Measurements from ENCODE around the gene PFN1.

The PFN1 gene

GRCh38 chr17:4953451-4953961, 5.2 kb upstream of the PFN1 start:
- H3K36me3 Mint-ChIP-seq, result peaks cover 23% of the 10 kb centered on the region
- no peaks in the 10 kb centered on the region for H3K27me3 Mint-ChIP-seq

DNA sequence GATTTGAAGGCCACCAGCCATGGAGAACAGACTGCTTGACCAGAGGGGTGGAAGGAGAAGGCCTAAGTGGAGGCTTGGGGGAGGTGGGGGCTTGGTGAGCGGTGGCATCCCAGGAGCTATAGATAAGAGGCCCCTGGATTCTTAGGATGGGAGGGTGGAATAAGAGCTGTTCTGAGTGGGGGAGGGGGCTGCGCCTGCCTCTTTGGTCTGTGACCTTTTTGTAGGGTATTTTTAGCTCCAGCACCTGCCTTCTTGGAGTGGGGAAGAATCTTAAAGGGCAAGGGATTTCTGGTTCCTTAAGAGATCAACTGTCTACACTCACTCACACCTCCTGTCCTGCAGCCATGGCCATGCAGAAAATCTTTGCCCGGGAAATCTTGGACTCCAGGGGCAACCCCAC, 3.2 kb upstream of the PFN1 start:
- H3K4me1 Mint-ChIP-seq, result peaks cover 33% of the 10 kb centered on the region
- peak overlapping the region; percentile 87 for H3K4me3 Mint-ChIP-seq
- no peak for ATAC-seq
- H3K9me3 Mint-ChIP-seq, result no peaks in the 10 kb centered on the region
- H3K36me3 Mint-ChIP-seq, result peaks cover 23% of the 10 kb centered on the region
- H3K27ac Mint-ChIP-seq, result peak overlapping the region; percentile 92
- no peaks in the 10 kb centered on the region for H3K27me3 Mint-ChIP-seq

More at GRCh38 chr17:4953451-4953961, 5.2 kb upstream of the PFN1 start:
- no peak overlapping the region for H3K27ac Mint-ChIP-seq
- H3K9me3 Mint-ChIP-seq, result no peaks in the 10 kb centered on the region
- no peak overlapping the region for H3K4me3 Mint-ChIP-seq
- H3K4me1 Mint-ChIP-seq, result peaks cover 31% of the 10 kb centered on the region
- no peak for ATAC-seq

- peak within 1 kb of the TSS; percentile 87 for H3K4me3 Mint-ChIP-seq
- H3K36me3 Mint-ChIP-seq, result peaks cover 22% of the 10 kb centered on the region
- no peaks in the 10 kb centered on the region for H3K9me3 Mint-ChIP-seq
- no peaks in the 10 kb centered on the region for H3K27me3 Mint-ChIP-seq
- peak within 1 kb of the TSS; percentile 92 for H3K27ac Mint-ChIP-seq
- peaks cover 39% of the 10 kb centered on the region for H3K4me1 Mint-ChIP-seq
- no peak for ATAC-seq
Measured at GRCh38 chr17:4950746-4951204, 2.4 kb upstream of the PFN1 start, which contains the start of gene ENO3. Gene ENO3, plus strand, starts transcription at chr17:4951119. Its CDS starts 711 bp downstream, at chr17:4951830.

- Mint-ChIP-seq H3K27ac (peak overlapping the region; percentile 92), H3K4me1 (peaks cover 44% of the 10 kb centered on the region), H3K36me3 (peaks cover 24% of the 10 kb centered on the region), H3K4me3 (peak overlapping the region; percentile 87), H3K27me3 (no peaks in the 10 kb centered on the region), H3K9me3 (no peaks in the 10 kb centered on the region)
- no peak for ATAC-seq
Measured at GRCh38 chr17:4950075-4950745, 1.9 kb upstream of the PFN1 start.

GRCh38 chr17:4949321-4950074, 1.2 kb upstream of the PFN1 start:
- ATAC-seq, result peak; percentile 62
- Mint-ChIP-seq H3K27ac (peak overlapping the region; percentile 92), H3K9me3 (no peaks in the 10 kb centered on the region), H3K36me3 (peaks cover 31% of the 10 kb centered on the region), H3K4me1 (peaks cover 52% of the 10 kb centered on the region), H3K4me3 (peak overlapping the region; percentile 95), H3K27me3 (no peaks in the 10 kb centered on the region)

DNA sequence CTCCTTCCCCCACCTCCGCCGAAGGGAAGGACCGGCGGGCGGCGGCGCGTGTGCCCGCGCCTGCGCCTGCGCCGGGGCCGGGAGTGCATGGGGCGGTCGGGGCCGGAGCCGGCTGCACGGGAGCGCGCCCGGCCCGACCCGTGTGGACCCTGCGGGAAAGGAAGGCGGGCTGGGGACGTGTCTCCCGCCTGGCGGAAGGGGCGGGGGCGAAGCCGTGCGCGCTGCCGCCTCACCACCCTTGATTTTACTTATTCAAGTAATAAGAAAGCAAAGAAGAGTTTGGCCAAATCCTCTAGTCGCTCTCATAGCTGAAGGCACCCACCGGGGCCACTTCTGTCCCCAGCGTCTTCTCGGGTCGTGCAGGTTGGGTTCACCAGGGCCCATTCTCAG, 596 bp upstream of the PFN1 start:
- Mint-ChIP-seq H3K36me3 (peaks cover 37% of the 10 kb centered on the region), H3K27ac (peak overlapping the region; percentile 92), H3K9me3 (no peaks in the 10 kb centered on the region), H3K27me3 (no peaks in the 10 kb centered on the region), H3K4me3 (peak overlapping the region; percentile 95), H3K4me1 (peaks cover 57% of the 10 kb centered on the region)
- peak; percentile 79 for ATAC-seq

- Mint-ChIP-seq H3K36me3 (peaks cover 48% of the 10 kb centered on the region), H3K27ac (peak overlapping the region; percentile 92), H3K4me3 (peak overlapping the region; percentile 95), H3K9me3 (no peaks in the 10 kb centered on the region), H3K27me3 (no peaks in the 10 kb centered on the region), H3K4me1 (peaks cover 71% of the 10 kb centered on the region)
- ATAC-seq, result peak; percentile 37
Measured at GRCh38 chr17:4947411-4948165, 742 bp downstream of the PFN1 start.

DNA sequence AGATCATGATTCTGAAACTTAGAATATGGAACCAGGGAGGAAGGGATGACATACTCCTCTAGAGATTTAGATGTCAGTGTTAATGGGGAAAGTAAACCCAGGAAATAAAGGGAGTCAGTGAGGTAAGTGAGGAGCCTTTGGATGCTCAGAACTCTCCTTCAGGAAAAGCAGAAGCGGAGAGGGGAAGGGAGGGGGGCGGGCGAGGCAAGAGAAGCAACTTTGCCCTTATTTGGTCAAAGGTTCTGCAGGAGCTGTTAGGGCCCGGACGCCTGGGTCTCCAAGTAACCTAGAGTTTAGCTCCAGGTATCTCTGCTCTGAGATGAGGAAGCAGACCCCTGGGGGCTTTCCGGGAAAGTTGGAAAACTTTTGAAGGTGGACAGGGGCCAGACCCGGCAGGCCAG, 1.3 kb downstream of the PFN1 start:
- peaks cover 51% of the 10 kb centered on the region for H3K36me3 Mint-ChIP-seq
- no peak for ATAC-seq

DNA sequence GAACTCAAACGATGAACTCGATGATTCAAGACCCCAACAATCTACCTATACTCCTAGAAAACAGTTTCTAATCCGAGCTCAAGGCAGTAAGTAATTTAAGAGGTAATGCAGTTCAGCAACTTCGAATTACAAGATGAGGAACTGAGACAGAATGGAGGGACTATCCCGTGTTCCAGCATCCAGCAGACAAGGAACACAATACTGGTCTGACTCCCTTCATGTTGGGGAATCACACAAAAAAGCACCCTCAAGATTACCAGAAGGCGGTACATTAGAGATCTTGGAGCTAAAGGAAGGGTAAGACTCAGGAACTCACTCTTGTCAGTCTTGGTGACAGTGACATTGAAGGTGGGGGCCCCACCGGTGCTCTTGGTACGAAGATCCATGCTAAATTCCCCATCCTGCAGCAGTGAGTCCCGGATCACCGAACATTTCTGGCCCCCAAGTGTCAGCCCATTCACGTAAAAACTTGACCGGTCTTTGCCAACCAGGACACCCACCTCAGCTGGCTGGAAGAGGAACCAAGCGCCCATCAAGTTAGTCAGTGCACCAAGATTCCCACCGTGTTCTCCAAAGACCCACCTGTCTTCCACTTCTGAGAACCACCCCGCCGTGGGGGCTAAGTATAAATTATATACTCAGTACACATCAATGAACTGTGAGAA, 1.9 kb downstream of the PFN1 start:
- H3K9me3 Mint-ChIP-seq, result no peaks in the 10 kb centered on the region
- ATAC-seq, result no peak
- H3K36me3 Mint-ChIP-seq, result peaks cover 57% of the 10 kb centered on the region
- peak overlapping the region; percentile 95 for H3K4me3 Mint-ChIP-seq
- H3K4me1 Mint-ChIP-seq, result peaks cover 75% of the 10 kb centered on the region
- peak overlapping the region; percentile 92 for H3K27ac Mint-ChIP-seq
- H3K27me3 Mint-ChIP-seq, result no peaks in the 10 kb centered on the region

More for the DNA sequence above, 1.3 kb downstream of the PFN1 start:
- no peaks in the 10 kb centered on the region for H3K27me3 Mint-ChIP-seq
- peak overlapping the region; percentile 95 for H3K4me3 Mint-ChIP-seq
- H3K4me1 Mint-ChIP-seq, result peaks cover 75% of the 10 kb centered on the region
- no peaks in the 10 kb centered on the region for H3K9me3 Mint-ChIP-seq
- peak overlapping the region; percentile 92 for H3K27ac Mint-ChIP-seq

DNA sequence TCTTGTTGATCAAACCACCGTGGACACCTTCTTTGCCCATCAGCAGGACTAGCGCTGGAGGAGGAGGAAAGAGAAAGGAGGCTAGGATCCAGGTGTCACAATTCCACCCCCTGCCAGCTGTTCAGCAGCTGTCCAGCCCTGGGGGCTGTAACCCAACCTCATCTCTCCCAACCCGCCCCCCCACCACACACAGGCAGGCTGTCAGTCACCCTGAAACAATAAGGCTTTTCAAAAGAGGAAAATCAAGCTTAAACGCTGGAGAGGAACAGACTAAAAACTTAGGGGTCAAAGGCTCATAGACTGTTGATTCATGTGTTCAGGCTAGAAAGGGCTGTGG, 2.4 kb downstream of the PFN1 start:
- Mint-ChIP-seq H3K4me1 (peaks cover 75% of the 10 kb centered on the region), H3K27ac (peak overlapping the region; percentile 92)
- no peak for ATAC-seq

GRCh38 chr17:4945176-4945943, 3.0 kb downstream of the PFN1 start:
- H3K36me3 Mint-ChIP-seq, result peaks cover 66% of the 10 kb centered on the region
- peak; percentile 47 for ATAC-seq
- H3K27ac Mint-ChIP-seq, result peak overlapping the region; percentile 92
- H3K27me3 Mint-ChIP-seq, result no peaks in the 10 kb centered on the region
- peaks cover 71% of the 10 kb centered on the region for H3K4me1 Mint-ChIP-seq
- no peaks in the 10 kb centered on the region for H3K9me3 Mint-ChIP-seq
- H3K4me3 Mint-ChIP-seq, result peak overlapping the region; percentile 95

More for the DNA sequence above, 2.4 kb downstream of the PFN1 start:
- Mint-ChIP-seq H3K4me3 (peak overlapping the region; percentile 95), H3K36me3 (peaks cover 62% of the 10 kb centered on the region), H3K27me3 (no peaks in the 10 kb centered on the region), H3K9me3 (no peaks in the 10 kb centered on the region)

- Mint-ChIP-seq H3K36me3 (peaks cover 66% of the 10 kb centered on the region), H3K4me1 (peaks cover 68% of the 10 kb centered on the region), H3K27ac (peak overlapping the region; percentile 92), H3K9me3 (no peaks in the 10 kb centered on the region), H3K27me3 (no peaks in the 10 kb centered on the region), H3K4me3 (peak overlapping the region; percentile 95)
- no peak for ATAC-seq
Measured at GRCh38 chr17:4944554-4945175, 3.7 kb downstream of the PFN1 start.

- H3K27ac Mint-ChIP-seq, result peak overlapping the region; percentile 92
- peaks cover 69% of the 10 kb centered on the region for H3K4me1 Mint-ChIP-seq
- ATAC-seq, result no peak
- H3K9me3 Mint-ChIP-seq, result no peaks in the 10 kb centered on the region
- H3K36me3 Mint-ChIP-seq, result peaks cover 66% of the 10 kb centered on the region
- H3K4me3 Mint-ChIP-seq, result peak overlapping the region; percentile 95
- H3K27me3 Mint-ChIP-seq, result no peaks in the 10 kb centered on the region
Measured at GRCh38 chr17:4944163-4944553, 4.2 kb downstream of the PFN1 start.
